Measurements from ENCODE around the gene ACADVL. TPM values are rescaled to one million over a fixed set of nuclear protein-coding genes. Genes with fewer than 3 reads are reported as not detected.

ACADVL gene
- total RNA-seq, 2 donors from 2014 or later, result 495 to 517 TPM

GRCh38 chr17:7183433-7184090, 36.2 kb upstream of the ACADVL start:
- Mint-ChIP-seq H3K27ac (no peak overlapping the region), H3K36me3 (ENCODE audit: low read depth) (no peaks in the 10 kb centered on the region), H3K4me1 (no peaks in the 10 kb centered on the region), H3K4me3 (no peak overlapping the region), H3K27me3 (no peaks in the 10 kb centered on the region), H3K9me3 (no peaks in the 10 kb centered on the region)
- ATAC-seq (replicated peaks), result no peak

- no peak for ATAC-seq (replicated peaks)
- Mint-ChIP-seq H3K36me3 (ENCODE audit: low read depth) (no peaks in the 10 kb centered on the region), H3K27me3 (no peaks in the 10 kb centered on the region), H3K27ac (no peak overlapping the region), H3K4me1 (no peaks in the 10 kb centered on the region), H3K4me3 (no peak overlapping the region), H3K9me3 (no peaks in the 10 kb centered on the region)
Observed at GRCh38 chr17:7184091-7184488, 35.6 kb upstream of the ACADVL start.

- ATAC-seq (replicated peaks), result no peak
- no peak overlapping the region for H3K27ac Mint-ChIP-seq
- H3K4me3 Mint-ChIP-seq, result no peak overlapping the region
- no peaks in the 10 kb centered on the region for H3K27me3 Mint-ChIP-seq
- H3K36me3 Mint-ChIP-seq (ENCODE audit: low read depth), result no peaks in the 10 kb centered on the region
- H3K9me3 Mint-ChIP-seq, result no peaks in the 10 kb centered on the region
- H3K4me1 Mint-ChIP-seq, result no peaks in the 10 kb centered on the region
Observed at GRCh38 chr17:7184647-7185046, 35.1 kb upstream of the ACADVL start.

GRCh38 chr17:7186241-7186640, 33.5 kb upstream of the ACADVL start:
- Mint-ChIP-seq H3K4me3 (no peak overlapping the region), H3K9me3 (no peaks in the 10 kb centered on the region), H3K27ac (no peak overlapping the region), H3K27me3 (no peaks in the 10 kb centered on the region), H3K4me1 (no peaks in the 10 kb centered on the region), H3K36me3 (ENCODE audit: low read depth) (no peaks in the 10 kb centered on the region)
- ATAC-seq (replicated peaks), result peak; percentile 47

- no peaks in the 10 kb centered on the region for H3K4me1 Mint-ChIP-seq
- H3K27me3 Mint-ChIP-seq, result no peaks in the 10 kb centered on the region
- no peak for ATAC-seq (replicated peaks)
- no peaks in the 10 kb centered on the region for H3K36me3 Mint-ChIP-seq (ENCODE audit: low read depth)
- H3K9me3 Mint-ChIP-seq, result no peaks in the 10 kb centered on the region
- H3K27ac Mint-ChIP-seq, result no peak overlapping the region
- H3K4me3 Mint-ChIP-seq, result no peak overlapping the region
Observed at GRCh38 chr17:7190276-7190917, 29.3 kb upstream of the ACADVL start.

- no peak overlapping the region for H3K27ac Mint-ChIP-seq
- no peaks in the 10 kb centered on the region for H3K9me3 Mint-ChIP-seq
- H3K4me3 Mint-ChIP-seq, result no peak overlapping the region
- no peaks in the 10 kb centered on the region for H3K4me1 Mint-ChIP-seq
- H3K27me3 Mint-ChIP-seq, result no peaks in the 10 kb centered on the region
- ATAC-seq (replicated peaks), result no peak
- no peaks in the 10 kb centered on the region for H3K36me3 Mint-ChIP-seq (ENCODE audit: low read depth)
Observed at GRCh38 chr17:7191069-7191468, 28.7 kb upstream of the ACADVL start.

- no peaks in the 10 kb centered on the region for H3K27me3 Mint-ChIP-seq
- H3K9me3 Mint-ChIP-seq, result no peaks in the 10 kb centered on the region
- H3K36me3 Mint-ChIP-seq (ENCODE audit: low read depth), result no peaks in the 10 kb centered on the region
- H3K27ac Mint-ChIP-seq, result no peak overlapping the region
- H3K4me3 Mint-ChIP-seq, result no peak overlapping the region
- no peak for ATAC-seq (replicated peaks)
- H3K4me1 Mint-ChIP-seq, result no peaks in the 10 kb centered on the region
Observed at GRCh38 chr17:7191571-7192270, 28.0 kb upstream of the ACADVL start.

- Mint-ChIP-seq H3K27me3 (no peaks in the 10 kb centered on the region), H3K4me1 (no peaks in the 10 kb centered on the region), H3K27ac (peak overlapping the region; percentile 36), H3K36me3 (ENCODE audit: low read depth) (no peaks in the 10 kb centered on the region), H3K9me3 (no peaks in the 10 kb centered on the region), H3K4me3 (no peak overlapping the region)
- no peak for ATAC-seq (replicated peaks)
Observed at GRCh38 chr17:7192271-7192937, 27.3 kb upstream of the ACADVL start.

GRCh38 chr17:7195971-7196370, 23.8 kb upstream of the ACADVL start:
- no peak for ATAC-seq (replicated peaks)
- no peaks in the 10 kb centered on the region for H3K4me1 Mint-ChIP-seq
- no peak overlapping the region for H3K27ac Mint-ChIP-seq
- H3K4me3 Mint-ChIP-seq, result no peak overlapping the region
- H3K36me3 Mint-ChIP-seq (ENCODE audit: low read depth), result no peaks in the 10 kb centered on the region
- no peaks in the 10 kb centered on the region for H3K9me3 Mint-ChIP-seq
- no peaks in the 10 kb centered on the region for H3K27me3 Mint-ChIP-seq

GRCh38 chr17:7196651-7197401, 22.9 kb upstream of the ACADVL start:
- H3K4me1 Mint-ChIP-seq, result no peaks in the 10 kb centered on the region
- no peaks in the 10 kb centered on the region for H3K9me3 Mint-ChIP-seq
- no peak overlapping the region for H3K27ac Mint-ChIP-seq
- ATAC-seq (replicated peaks), result no peak
- H3K27me3 Mint-ChIP-seq, result no peaks in the 10 kb centered on the region
- no peaks in the 10 kb centered on the region for H3K36me3 Mint-ChIP-seq (ENCODE audit: low read depth)
- H3K4me3 Mint-ChIP-seq, result no peak overlapping the region

GRCh38 chr17:7203391-7203790, 16.3 kb upstream of the ACADVL start:
- Mint-ChIP-seq H3K9me3 (no peaks in the 10 kb centered on the region), H3K4me3 (peak overlapping the region; percentile 84), H3K27ac (peak overlapping the region; percentile 93), H3K36me3 (ENCODE audit: low read depth) (no peaks in the 10 kb centered on the region), H3K4me1 (peaks cover 22% of the 10 kb centered on the region), H3K27me3 (no peaks in the 10 kb centered on the region)
- no peak for ATAC-seq (replicated peaks)

- Mint-ChIP-seq H3K9me3 (no peaks in the 10 kb centered on the region), H3K27me3 (no peaks in the 10 kb centered on the region), H3K27ac (peak overlapping the region; percentile 93), H3K4me1 (peaks cover 22% of the 10 kb centered on the region), H3K4me3 (peak overlapping the region; percentile 84), H3K36me3 (ENCODE audit: low read depth) (no peaks in the 10 kb centered on the region)
- peak; percentile 2 for ATAC-seq (replicated peaks)
Observed at GRCh38 chr17:7204336-7204735, 15.4 kb upstream of the ACADVL start.

GRCh38 chr17:7204828-7205461, 14.8 kb upstream of the ACADVL start:
- H3K9me3 Mint-ChIP-seq, result no peaks in the 10 kb centered on the region
- no peaks in the 10 kb centered on the region for H3K27me3 Mint-ChIP-seq
- H3K27ac Mint-ChIP-seq, result peak overlapping the region; percentile 93
- peak; percentile 93 for ATAC-seq (replicated peaks)
- H3K4me3 Mint-ChIP-seq, result peak overlapping the region; percentile 84
- H3K36me3 Mint-ChIP-seq (ENCODE audit: low read depth), result no peaks in the 10 kb centered on the region
- H3K4me1 Mint-ChIP-seq, result peaks cover 22% of the 10 kb centered on the region

GRCh38 chr17:7205561-7205960, 14.2 kb upstream of the ACADVL start:
- Mint-ChIP-seq H3K4me1 (peaks cover 27% of the 10 kb centered on the region), H3K27me3 (no peaks in the 10 kb centered on the region), H3K27ac (peak overlapping the region; percentile 93)

More at GRCh38 chr17:7205561-7205960, 14.2 kb upstream of the ACADVL start:
- no peaks in the 10 kb centered on the region for H3K36me3 Mint-ChIP-seq (ENCODE audit: low read depth)
- ATAC-seq (replicated peaks), result no peak
- peak overlapping the region; percentile 84 for H3K4me3 Mint-ChIP-seq
- H3K9me3 Mint-ChIP-seq, result no peaks in the 10 kb centered on the region
